GM19239 (cell line): ENCODE results near the gene PLEKHG2.

ENCODE experiments used
- DNase-seq: peaks from one replicate; pipeline ENCODE4 v3.0.0; 2011; ENCODE audit warnings: low spot score; ENCODE audit not compliant: insufficient read length
- FAIRE-seq: peaks from 2 replicates; lab custom pipeline; 2011; peaks lifted over from hg19 to GRCh38; lab: Jason Lieb, UNC

The PLEKHG2 gene

GRCh38 chr19:39382991-39383828 is 29.3 kb upstream of the PLEKHG2 start:
- FAIRE-seq (no peak), DNase-seq (no peak)

GRCh38 chr19:39384839-39385568 is 27.5 kb upstream of the PLEKHG2 start:
- FAIRE-seq (no peak), DNase-seq (no peak)

GRCh38 chr19:39385629-39386411 is 26.6 kb upstream of the PLEKHG2 start:
- FAIRE-seq (no peak), DNase-seq (no peak)

- FAIRE-seq = no peak
- DNase-seq = no peak
Measured at GRCh38 chr19:39386557-39386956, 25.9 kb upstream of the PLEKHG2 start.

- FAIRE-seq = no peak
- DNase-seq = no peak
Measured at GRCh38 chr19:39388657-39389056, 23.8 kb upstream of the PLEKHG2 start.

- DNase-seq (no peak), FAIRE-seq (no peak)
Measured at GRCh38 chr19:39389631-39390414, 22.6 kb upstream of the PLEKHG2 start.

- DNase-seq (no peak), FAIRE-seq (peak; percentile 72)
Measured at GRCh38 chr19:39390451-39390750, 22.1 kb upstream of the PLEKHG2 start.

GRCh38 chr19:39390751-39391437 is 21.6 kb upstream of the PLEKHG2 start, which contains the start of the genes MED29 and PAF1:
Gene MED29, plus strand, starts transcription at chr19:39391378. Its CDS starts 45 bp downstream, at chr19:39391423.
Gene PAF1, minus strand, starts transcription at chr19:39391106. Its CDS starts 242 bp downstream, at chr19:39390864.
- DNase-seq (peak; percentile 97), FAIRE-seq (peak; percentile 100)

- peak; percentile 78 for DNase-seq
- peak; percentile 83 for FAIRE-seq
Measured at GRCh38 chr19:39397360-39398296, 14.8 kb upstream of the PLEKHG2 start.

- no peak for DNase-seq
- FAIRE-seq = no peak
Measured at GRCh38 chr19:39398297-39398864, 14.1 kb upstream of the PLEKHG2 start.

- FAIRE-seq = no peak
- DNase-seq = no peak
Measured at GRCh38 chr19:39399668-39400050, 12.8 kb upstream of the PLEKHG2 start.

- DNase-seq (no peak), FAIRE-seq (no peak)
Measured at GRCh38 chr19:39400061-39400460, 12.4 kb upstream of the PLEKHG2 start.

- no peak for FAIRE-seq
- DNase-seq = no peak
Measured at GRCh38 chr19:39401070-39401548, 11.4 kb upstream of the PLEKHG2 start.

GRCh38 chr19:39401549-39402345 is 10.7 kb upstream of the PLEKHG2 start:
- FAIRE-seq (peak; percentile 81), DNase-seq (no peak)

- peak; percentile 74 for FAIRE-seq
- no peak for DNase-seq
Measured at GRCh38 chr19:39402346-39403300, 9.8 kb upstream of the PLEKHG2 start.
